Stimulated activated CD4-positive, alpha-beta T cell treated with anti-CD3 and anti-CD28 coated beads, Interleukin-1b, Interleukin-23, amount 100 ng/mL, for 1 hour (primary cell): Measurements from ENCODE around the gene PRH2.

Experiments used
- DNase-seq, 2 donors: peaks; one replicate each; pipeline ENCODE4 v3.0.0-alpha.2; 2020; ENCODE audit warnings: low read depth in 2 of 2

The PRH2 gene

GRCh38 chr12:10928746-10929286 is at the start of gene PRH2:
TSS of gene PRH2 (plus strand) at chr12:10929236. CDS start at chr12:10929274, 38 bp downstream.
- no peak for DNase-seq

GRCh38 chr12:10884086-10884725 is 44.8 kb upstream of the PRH2 start, which contains the start of gene PRH1:
TSS of gene PRH1 (minus strand) at chr12:10884255. CDS start at chr12:10884217, 38 bp downstream.
- DNase-seq: no peak

- DNase-seq: no peak
Observed at GRCh38 chr12:10889226-10889625, 39.8 kb upstream of the PRH2 start.

DNA sequence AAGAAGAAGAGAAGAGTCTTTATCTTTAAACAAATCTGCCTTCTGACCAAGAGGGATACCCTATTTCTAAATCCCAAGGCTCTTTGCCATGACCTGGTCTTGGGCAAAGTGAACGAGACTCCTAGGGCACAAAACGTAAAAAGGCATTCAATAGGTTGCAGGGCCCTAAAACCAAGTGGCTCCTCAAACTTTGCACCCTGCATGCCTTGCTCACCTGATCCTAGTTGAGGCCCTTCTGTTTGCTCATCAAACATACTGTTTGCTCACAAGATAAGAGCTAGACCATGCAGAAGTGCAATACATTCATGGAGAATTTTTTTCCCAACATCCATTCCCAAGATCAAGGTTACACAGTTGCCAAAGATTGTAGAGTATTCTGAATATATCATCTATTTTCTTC is 37.1 kb upstream of the PRH2 start:
- no peak for DNase-seq

GRCh38 chr12:10896854-10897253 is 32.2 kb upstream of the PRH2 start:
- DNase-seq: no peak

GRCh38 chr12:10900530-10900929 is 28.5 kb upstream of the PRH2 start:
- DNase-seq: no peak

DNA sequence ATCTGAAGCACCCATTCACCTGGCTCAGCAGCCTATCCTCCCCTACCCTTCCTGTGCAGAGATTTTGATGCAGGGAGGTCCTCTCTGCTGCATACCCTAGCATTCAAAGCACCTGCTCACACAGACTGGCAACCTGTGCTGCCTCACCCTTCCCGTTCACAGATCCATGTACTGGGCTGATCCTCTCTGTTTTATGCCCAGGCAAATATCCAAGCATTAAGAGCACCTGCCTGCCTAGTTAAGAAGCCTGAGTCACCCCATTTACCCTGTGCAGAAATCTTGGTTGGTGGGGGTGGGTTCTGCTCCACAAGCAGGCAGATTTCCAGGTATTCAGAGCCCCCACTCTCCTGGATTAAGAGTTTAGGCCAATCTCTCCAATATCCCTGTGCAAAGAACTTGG is 28.1 kb upstream of the PRH2 start:
- DNase-seq: no peak

DNA sequence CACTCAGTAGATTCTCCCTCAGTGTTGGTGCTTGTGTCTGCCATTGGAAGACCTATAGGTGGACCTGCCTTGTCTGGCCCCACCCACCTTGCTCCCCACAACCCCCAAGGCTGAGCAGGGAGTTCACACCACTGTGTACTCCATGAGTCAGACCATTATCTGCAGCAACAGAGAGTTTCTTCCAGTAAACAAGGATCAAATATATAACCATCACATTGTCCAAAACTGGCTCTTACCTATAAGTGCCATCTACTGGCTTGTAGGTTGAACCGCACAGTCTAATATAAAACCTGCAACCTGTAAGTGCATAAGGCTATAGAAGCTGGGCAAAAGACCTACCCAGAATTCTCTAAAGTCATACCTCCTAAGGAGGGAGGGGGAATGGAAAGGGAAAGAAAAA is 27.6 kb upstream of the PRH2 start:
- no peak for DNase-seq

- DNase-seq: no peak
Observed at GRCh38 chr12:10904686-10905085, 24.4 kb upstream of the PRH2 start.

GRCh38 chr12:10909462-10909861 is 19.6 kb upstream of the PRH2 start, which contains the start of gene TAS2R13:
TSS of gene TAS2R13 (minus strand) at chr12:10909562. CDS start at chr12:10909298, 264 bp downstream.
- no peak for DNase-seq

GRCh38 chr12:10910380-10910779 is 18.7 kb upstream of the PRH2 start:
- DNase-seq: no peak

DNA sequence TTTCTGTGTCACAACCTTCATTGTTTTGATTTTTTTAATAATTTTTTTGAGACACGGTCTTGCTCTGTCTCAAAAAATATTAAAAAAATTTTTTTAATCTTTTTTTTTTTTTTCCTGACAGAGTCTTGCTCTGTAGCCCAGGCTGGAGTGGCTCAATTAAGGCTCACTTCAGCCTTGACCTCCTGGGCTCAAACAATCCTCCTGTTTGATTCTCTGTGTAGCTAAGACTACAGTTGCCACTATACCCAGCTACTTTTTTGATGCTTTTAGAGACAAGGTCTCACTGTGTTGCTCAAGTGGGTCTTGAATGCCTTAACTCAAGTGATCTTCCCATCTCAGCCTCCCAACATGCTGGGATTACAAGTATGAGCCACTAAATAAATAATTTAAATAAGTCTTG is 9.2 kb upstream of the PRH2 start:
- DNase-seq: no peak

GRCh38 chr12:10926269-10926668 is 2.8 kb upstream of the PRH2 start:
- no peak for DNase-seq

GRCh38 chr12:10936506-10936905 is 7.5 kb downstream of the PRH2 start:
- no peak for DNase-seq

DNA sequence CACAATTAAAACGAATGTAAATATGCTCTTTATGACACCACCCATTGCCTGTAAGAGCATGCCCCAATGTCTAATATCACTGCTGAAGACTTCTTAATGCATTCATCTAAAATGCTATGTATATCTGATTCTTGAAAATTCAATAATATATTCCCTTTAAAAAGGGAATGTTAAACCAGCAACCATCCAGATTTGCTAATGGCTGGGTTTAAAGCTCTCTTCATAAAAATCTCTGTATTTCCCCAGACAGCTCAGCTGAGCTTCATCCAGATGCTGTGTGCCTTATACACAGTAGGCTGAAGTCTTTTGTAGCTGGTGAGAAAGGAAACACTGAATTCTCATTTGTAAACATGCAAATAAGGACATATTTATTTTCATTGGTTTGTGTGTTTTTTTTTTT is 10.1 kb downstream of the PRH2 start, which contains the start of gene TAS2R14:
TAS2R14 (minus strand) TSS at position 101 of the 400 bp plus-strand sequence; CDS start at position 45, 56 bp downstream.
- no peak for DNase-seq

- DNase-seq: no peak
Observed at GRCh38 chr12:10940389-10940788, 11.4 kb downstream of the PRH2 start.

GRCh38 chr12:10941369-10941768 is 12.3 kb downstream of the PRH2 start:
- DNase-seq: no peak

DNA sequence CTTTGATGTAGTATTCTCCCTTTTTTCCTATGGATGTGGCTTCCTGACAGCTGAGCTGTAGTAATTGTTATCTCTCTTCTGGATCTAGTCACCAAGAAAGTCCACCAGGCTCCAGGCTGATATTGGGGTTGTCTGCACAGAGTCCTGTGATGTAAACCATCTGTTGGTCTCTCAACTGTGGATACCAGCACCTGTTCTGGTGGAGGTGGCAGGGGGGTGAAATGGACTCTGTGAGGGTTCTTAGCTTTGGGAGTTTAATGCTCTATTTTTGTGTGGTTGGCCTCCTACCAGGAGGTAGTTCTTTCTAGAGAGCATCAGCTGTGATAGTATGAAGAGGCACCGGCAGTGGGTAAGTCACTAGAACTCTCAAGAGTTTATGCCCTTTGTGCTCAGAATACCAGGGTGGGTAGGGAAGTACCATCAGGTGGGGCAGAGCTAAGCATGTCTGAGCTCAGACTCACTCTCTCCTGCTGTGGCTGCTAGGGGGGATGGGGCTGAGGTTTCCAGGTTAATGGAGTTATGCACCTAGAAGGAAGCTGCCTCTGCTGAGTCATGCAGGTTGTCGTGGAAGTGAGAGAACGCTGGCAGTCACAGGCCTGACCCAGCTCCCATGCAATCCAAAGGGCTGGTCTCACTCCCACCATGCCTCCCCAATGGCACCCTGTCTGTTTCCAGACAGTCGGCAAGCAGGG is 13.0 kb downstream of the PRH2 start:
- no peak for DNase-seq

- DNase-seq: no peak
Observed at GRCh38 chr12:10943167-10943566, 14.1 kb downstream of the PRH2 start.

- no peak for DNase-seq
Observed at GRCh38 chr12:10952645-10953044, 23.6 kb downstream of the PRH2 start.

- DNase-seq: no peak
Observed at GRCh38 chr12:10956085-10956484, 27.0 kb downstream of the PRH2 start.

GRCh38 chr12:10957741-10958140 is 28.7 kb downstream of the PRH2 start:
- DNase-seq: no peak

- DNase-seq: no peak
Observed at GRCh38 chr12:10959804-10960203, 30.8 kb downstream of the PRH2 start.
